Astrocyte (in vitro differentiated cells and primary cell): ENCODE measurements around the gene ARHGEF10L. TPM values are rescaled to one million over a fixed set of nuclear protein-coding genes. Genes with fewer than 3 reads are reported as not detected.
A peak's percentile ranks its signal among the peaks of the same experiment; 100 is the strongest.

Experiments used
- DNase-seq: peaks from one replicate; pipeline ENCODE4 v3.0.0-alpha.2; 2010; ENCODE audit warnings: low read depth
- FAIRE-seq: peaks from 2 replicates; lab custom pipeline; 2011; peaks lifted over from hg19 to GRCh38; lab: Jason Lieb, UNC
- H2AFZ ChIP-seq: 2 replicates; pipeline ENCODE4 v1.6.0; 2012; ENCODE audit warnings: low read depth, low read length, inconsistent platforms
- H3K27ac ChIP-seq: 2 replicates; pipeline ENCODE4 v1.5.1; 2011; ENCODE audit warnings: low read depth, low read length, inconsistent platforms
- H3K27me3 ChIP-seq: 2 replicates; pipeline ENCODE4 v1.6.0; 2011; ENCODE audit warnings: low read length, inconsistent platforms; ENCODE audit not compliant: insufficient read depth
- H3K36me3 ChIP-seq: 2 replicates; pipeline ENCODE4 v1.5.1; 2011; ENCODE audit warnings: low read length, inconsistent platforms; ENCODE audit not compliant: insufficient read depth
- H3K4me1 ChIP-seq: 2 replicates; pipeline ENCODE4 v1.5.1; 2011; ENCODE audit warnings: low read length, inconsistent platforms; ENCODE audit not compliant: insufficient read depth
- H3K4me2 ChIP-seq: 2 replicates; pipeline ENCODE4 v1.6.0; 2012; ENCODE audit warnings: low read length, inconsistent platforms
- H3K4me3 ChIP-seq: 2 replicates; pipeline ENCODE4 v1.5.1; 2011; ENCODE audit warnings: low read depth, mild to moderate bottlenecking, low read length, inconsistent platforms; ENCODE audit not compliant: insufficient read depth
- H3K79me2 ChIP-seq: 2 replicates; pipeline ENCODE4 v1.6.0; 2012; ENCODE audit warnings: mild to moderate bottlenecking, low read length, inconsistent platforms; ENCODE audit not compliant: insufficient read depth
- H3K9ac ChIP-seq: 2 replicates; pipeline ENCODE4 v1.6.0; 2012; ENCODE audit warnings: mild to moderate bottlenecking, low read length, inconsistent platforms
- H3K9me3 ChIP-seq: 2 replicates; pipeline ENCODE4 v1.5.1; 2012; ENCODE audit warnings: low read depth, mild to moderate bottlenecking, low read length, inconsistent platforms; ENCODE audit not compliant: insufficient read depth
- H4K20me1 ChIP-seq: 2 replicates; pipeline ENCODE4 v1.6.0; 2012; ENCODE audit warnings: low read length, inconsistent platforms; ENCODE audit not compliant: insufficient read depth
- H3K27ac Mint-ChIP-seq: one replicate; pipeline ENCODE4 v1.8.0; 2021; ENCODE audit warnings: mild to moderate bottlenecking, mixed read lengths; ENCODE audit not compliant: unreplicated experiment
- H3K27me3 Mint-ChIP-seq: one replicate; pipeline ENCODE4 v1.8.0; 2021; ENCODE audit warnings: low read depth, mixed read lengths; ENCODE audit not compliant: unreplicated experiment
- H3K36me3 Mint-ChIP-seq: one replicate; pipeline ENCODE4 v1.8.0; 2021; ENCODE audit warnings: low read depth, mixed read lengths; ENCODE audit not compliant: unreplicated experiment
- H3K4me1 Mint-ChIP-seq: one replicate; pipeline ENCODE4 v1.8.0; 2021; ENCODE audit warnings: low read depth, mixed read lengths; ENCODE audit not compliant: unreplicated experiment
- H3K4me3 Mint-ChIP-seq: one replicate; pipeline ENCODE4 v1.8.0; 2021; ENCODE audit warnings: mild to moderate bottlenecking, moderate library complexity, mixed read lengths; ENCODE audit not compliant: unreplicated experiment
- H3K9me3 Mint-ChIP-seq: one replicate; pipeline ENCODE4 v1.8.0; 2021; ENCODE audit warnings: mild to moderate bottlenecking, mixed read lengths; ENCODE audit not compliant: unreplicated experiment
- EZH2 ChIP-seq: IDR thresholded peaks from 2 replicates; pipeline ENCODE4 v1.6.1; 2012; ENCODE audit warnings: mild to moderate bottlenecking, low read length, inconsistent platforms; ENCODE audit not compliant: insufficient read depth
- total RNA-seq: library from RNA; stranded (reverse); gene quantifications from 2 replicates; pipeline ENCODE4 v1.2.1, GENCODE V29; 2021
- TF ChIP-seq, protein P1 (sequence below): IDR thresholded peaks from 2 replicates; pipeline ENCODE4 v1.5.1; 2011; ENCODE audit warnings: low read depth, mild to moderate bottlenecking, inconsistent platforms, low read length, moderate library complexity; ENCODE audit not compliant: insufficient read depth

ARHGEF10L gene
- total RNA-seq, 1 donor from 2014 or later, result 14.2 TPM

DNA sequence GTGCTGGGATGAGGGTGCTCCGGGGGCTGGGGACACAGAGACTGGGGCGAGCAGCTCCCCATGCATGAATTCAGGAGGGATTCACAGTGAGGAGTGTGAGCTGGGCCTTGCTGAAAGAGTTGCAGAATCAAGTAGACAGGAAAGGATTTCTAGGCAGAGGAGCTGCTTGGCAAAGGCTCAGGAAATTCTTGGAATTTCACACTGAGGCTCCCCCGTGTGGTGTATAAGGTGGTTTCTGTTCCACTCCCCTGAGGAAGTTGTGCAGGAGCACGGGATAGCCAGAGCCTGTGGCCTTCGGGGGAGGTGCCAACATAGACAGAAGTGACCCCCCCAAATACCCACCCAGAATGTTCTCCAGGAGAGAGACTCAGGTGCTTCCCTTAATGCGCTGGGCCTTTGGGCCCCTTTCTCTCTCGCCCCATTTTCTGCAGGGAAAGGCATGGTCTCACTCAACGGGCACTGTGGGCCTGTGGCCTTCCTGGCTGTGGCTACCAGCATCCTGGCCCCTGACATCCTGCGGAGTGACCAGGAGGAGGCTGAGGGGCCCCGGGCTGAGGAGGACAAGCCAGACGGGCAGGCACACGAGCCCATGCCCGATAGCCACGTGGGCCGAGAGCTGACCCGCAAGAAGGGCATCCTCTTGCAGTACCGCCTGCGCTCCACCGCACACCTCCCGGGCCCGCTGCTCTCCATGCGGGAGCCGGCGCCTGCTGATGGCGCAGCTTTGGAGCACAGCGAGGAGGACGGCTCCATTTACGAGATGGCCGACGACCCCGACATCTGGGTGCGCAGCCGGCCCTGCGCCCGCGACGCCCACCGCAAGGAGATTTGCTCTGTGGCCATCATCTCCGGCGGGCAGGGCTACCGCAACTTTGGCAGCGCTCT is 157.2 kb downstream of the ARHGEF10L start:
- Histone ChIP-seq H3K4me1 (peaks cover 4% of the 10 kb centered on the region), H3K4me3 (no peak overlapping the region), H2AFZ (no peak overlapping the region), H3K36me3 (no peaks in the 10 kb centered on the region), H3K27ac (no peak overlapping the region), H3K9me3 (no peaks in the 10 kb centered on the region), H3K9ac (peak overlapping the region; percentile 48), H3K4me2 (no peak overlapping the region), H4K20me1 (no peaks in the 10 kb centered on the region), H3K79me2 (no peaks in the 10 kb centered on the region), H3K27me3 (no peaks in the 10 kb centered on the region)
- peak; percentile 60 for DNase-seq
- H3K4me3 Mint-ChIP-seq, result no peak overlapping the region
- H3K27me3 Mint-ChIP-seq, result peaks cover 5% of the 10 kb centered on the region
- H3K9me3 Mint-ChIP-seq, result no peaks in the 10 kb centered on the region
- no peak for FAIRE-seq
- peaks cover 5% of the 10 kb centered on the region for H3K36me3 Mint-ChIP-seq
- H3K27ac Mint-ChIP-seq, result peak overlapping the region; percentile 31
- peaks cover 6% of the 10 kb centered on the region for H3K4me1 Mint-ChIP-seq
- TF ChIP-seq, protein P1, sequence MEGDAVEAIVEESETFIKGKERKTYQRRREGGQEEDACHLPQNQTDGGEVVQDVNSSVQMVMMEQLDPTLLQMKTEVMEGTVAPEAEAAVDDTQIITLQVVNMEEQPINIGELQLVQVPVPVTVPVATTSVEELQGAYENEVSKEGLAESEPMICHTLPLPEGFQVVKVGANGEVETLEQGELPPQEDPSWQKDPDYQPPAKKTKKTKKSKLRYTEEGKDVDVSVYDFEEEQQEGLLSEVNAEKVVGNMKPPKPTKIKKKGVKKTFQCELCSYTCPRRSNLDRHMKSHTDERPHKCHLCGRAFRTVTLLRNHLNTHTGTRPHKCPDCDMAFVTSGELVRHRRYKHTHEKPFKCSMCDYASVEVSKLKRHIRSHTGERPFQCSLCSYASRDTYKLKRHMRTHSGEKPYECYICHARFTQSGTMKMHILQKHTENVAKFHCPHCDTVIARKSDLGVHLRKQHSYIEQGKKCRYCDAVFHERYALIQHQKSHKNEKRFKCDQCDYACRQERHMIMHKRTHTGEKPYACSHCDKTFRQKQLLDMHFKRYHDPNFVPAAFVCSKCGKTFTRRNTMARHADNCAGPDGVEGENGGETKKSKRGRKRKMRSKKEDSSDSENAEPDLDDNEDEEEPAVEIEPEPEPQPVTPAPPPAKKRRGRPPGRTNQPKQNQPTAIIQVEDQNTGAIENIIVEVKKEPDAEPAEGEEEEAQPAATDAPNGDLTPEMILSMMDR, result peak; percentile 49
- no peak for TF ChIP-seq EZH2

DNA sequence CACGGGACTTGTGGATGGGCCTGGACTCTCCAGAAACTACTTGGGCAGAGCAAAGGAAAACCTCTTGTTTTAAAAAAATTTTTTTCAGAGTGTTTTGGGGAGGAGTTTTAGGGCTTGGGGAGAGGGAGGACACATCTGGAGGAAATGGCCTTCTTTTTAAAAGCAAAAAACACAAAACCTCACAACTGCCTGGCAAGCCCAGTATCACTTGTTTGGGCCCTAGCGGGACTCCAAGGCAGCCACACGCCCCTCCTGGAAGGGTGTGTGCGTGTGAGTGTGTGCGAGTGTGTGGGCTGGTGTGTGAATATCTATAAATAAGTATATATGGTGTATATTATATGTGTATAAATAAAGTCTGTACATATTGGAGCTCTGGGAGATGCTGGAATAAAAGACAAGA is 158.0 kb downstream of the ARHGEF10L start:
- Histone ChIP-seq H2AFZ (no peak overlapping the region), H4K20me1 (no peaks in the 10 kb centered on the region), H3K79me2 (no peaks in the 10 kb centered on the region), H3K9me3 (no peaks in the 10 kb centered on the region), H3K4me3 (no peak overlapping the region), H3K9ac (no peak overlapping the region), H3K27me3 (no peaks in the 10 kb centered on the region), H3K36me3 (no peaks in the 10 kb centered on the region), H3K4me2 (no peak overlapping the region), H3K4me1 (peaks cover 4% of the 10 kb centered on the region), H3K27ac (no peak overlapping the region)
- H3K36me3 Mint-ChIP-seq, result peaks cover 4% of the 10 kb centered on the region
- no peak overlapping the region for H3K4me3 Mint-ChIP-seq
- H3K9me3 Mint-ChIP-seq, result no peaks in the 10 kb centered on the region
- no peak for TF ChIP-seq EZH2
- TF ChIP-seq, protein P1, result no peak
- H3K27ac Mint-ChIP-seq, result no peak overlapping the region
- DNase-seq (no peak), FAIRE-seq (no peak)
- peaks cover 6% of the 10 kb centered on the region for H3K4me1 Mint-ChIP-seq
- H3K27me3 Mint-ChIP-seq, result peaks cover 5% of the 10 kb centered on the region

DNA sequence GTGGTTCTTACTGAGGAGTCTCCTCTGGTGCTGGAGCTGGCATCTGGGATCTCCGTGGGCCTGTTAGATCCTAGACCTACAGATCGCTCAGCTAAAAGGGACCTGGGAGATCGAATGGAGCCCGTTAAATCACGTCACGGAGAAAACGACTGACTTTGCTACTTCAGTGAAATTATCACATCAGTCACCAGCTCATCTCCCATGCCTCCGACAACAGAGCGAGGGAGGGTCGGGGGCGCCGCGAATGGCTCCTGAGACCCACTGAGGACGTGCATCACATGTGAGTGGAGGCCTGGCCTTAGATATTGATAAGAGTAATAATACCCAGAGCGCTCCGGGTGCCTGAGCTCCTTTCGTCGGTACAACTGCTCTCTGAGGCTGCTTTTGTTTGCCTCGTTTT is 160.1 kb downstream of the ARHGEF10L start:
- Mint-ChIP-seq H3K36me3 (no peaks in the 10 kb centered on the region), H3K4me1 (peaks cover 6% of the 10 kb centered on the region), H3K4me3 (no peak overlapping the region), H3K9me3 (no peaks in the 10 kb centered on the region), H3K27me3 (peaks cover 10% of the 10 kb centered on the region), H3K27ac (no peak overlapping the region)
- H3K36me3 ChIP-seq, result no peaks in the 10 kb centered on the region
- DNase-seq, result no peak
- no peak overlapping the region for H3K4me2 ChIP-seq
- H3K4me1 ChIP-seq, result peaks cover 4% of the 10 kb centered on the region
- TF ChIP-seq, protein P1, result no peak
- no peak for TF ChIP-seq EZH2
- H3K79me2 ChIP-seq, result no peaks in the 10 kb centered on the region
- no peak overlapping the region for H2AFZ ChIP-seq
- H3K9ac ChIP-seq, result no peak overlapping the region
- peaks cover 6% of the 10 kb centered on the region for H3K27me3 ChIP-seq
- no peak overlapping the region for H3K4me3 ChIP-seq
- H3K27ac ChIP-seq, result no peak overlapping the region
- no peaks in the 10 kb centered on the region for H4K20me1 ChIP-seq
- H3K9me3 ChIP-seq, result no peaks in the 10 kb centered on the region
- no peak for FAIRE-seq
